Measurements from ENCODE around the gene CARHSP1.

The CARHSP1 gene

DNA sequence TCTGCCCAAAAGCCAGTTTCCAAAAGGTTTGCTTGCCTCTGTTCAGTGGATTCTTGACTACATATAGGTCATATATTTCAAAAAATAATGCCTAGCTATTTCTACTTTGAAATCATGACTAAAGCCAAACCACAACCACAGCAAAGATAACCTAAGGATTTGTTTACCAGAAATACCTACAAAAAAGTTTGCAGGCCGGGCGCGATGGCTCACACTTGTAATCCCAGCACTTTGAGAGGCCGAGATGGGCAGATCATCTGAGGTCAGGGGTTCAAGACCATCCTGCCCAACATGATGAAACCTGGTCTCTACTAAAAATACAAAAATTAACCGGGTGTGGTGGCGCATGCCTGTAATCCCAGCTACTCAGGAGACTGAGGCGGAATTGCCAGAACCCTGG lies 15.2 kb downstream of the CARHSP1 start:
- H3K9me3 ChIP-seq (ENCODE audit: control insufficient read depth, insufficient read depth, low read depth, low read length), result no peaks in the 10 kb centered on the region
- peaks cover 6 to 88% of the 10 kb centered on the region in 2 experiments; a peak in 2 of 3 replicates for H3K36me3 ChIP-seq (ENCODE audit: control insufficient read depth in 2 of 2, insufficient read depth in 1 of 2, low read length in 2 of 2)
- POLR2A ChIA-PET, result interaction anchor here (0.9 to 5.1 kb wide), 2 partner anchors 10 to 15 kb away, joined by 3 to 21 read pairs; partner anchors contain the start of gene CARHSP1
- CTCF ChIA-PET, result interaction anchor here (1.2 to 1.4 kb wide), 2 partner anchors 27 to 192 kb away, joined by 3 to 5 read pairs; no protein-coding TSS in a partner anchor
- no peak overlapping the region for H3K27ac ChIP-seq (ENCODE audit: extremely low read depth, low read depth, low read length)
- H3K4me3 ChIP-seq (ENCODE audit: low read depth, low read length), result no peak overlapping the region
- TF ChIP-seq RBAK (tag by site-specific recombination; IDR thresholded peaks at IDR 0.05), result no peak
- no peak for TF ChIP-seq ZNF549 (tag by site-specific recombination; IDR thresholded peaks at IDR 0.05)
- no peak for TF ChIP-seq ZNF670 (tag by site-specific recombination; IDR thresholded peaks at IDR 0.05; ENCODE audit: low read depth)
- no peak for TF ChIP-seq ZNF354C (tag by site-specific recombination; IDR thresholded peaks at IDR 0.05; ENCODE audit: borderline replicate concordance, low read depth)
- no peak for TF ChIP-seq ZBTB21 (tag by site-specific recombination; IDR thresholded peaks at IDR 0.05)
- TF ChIP-seq, protein P1, sequence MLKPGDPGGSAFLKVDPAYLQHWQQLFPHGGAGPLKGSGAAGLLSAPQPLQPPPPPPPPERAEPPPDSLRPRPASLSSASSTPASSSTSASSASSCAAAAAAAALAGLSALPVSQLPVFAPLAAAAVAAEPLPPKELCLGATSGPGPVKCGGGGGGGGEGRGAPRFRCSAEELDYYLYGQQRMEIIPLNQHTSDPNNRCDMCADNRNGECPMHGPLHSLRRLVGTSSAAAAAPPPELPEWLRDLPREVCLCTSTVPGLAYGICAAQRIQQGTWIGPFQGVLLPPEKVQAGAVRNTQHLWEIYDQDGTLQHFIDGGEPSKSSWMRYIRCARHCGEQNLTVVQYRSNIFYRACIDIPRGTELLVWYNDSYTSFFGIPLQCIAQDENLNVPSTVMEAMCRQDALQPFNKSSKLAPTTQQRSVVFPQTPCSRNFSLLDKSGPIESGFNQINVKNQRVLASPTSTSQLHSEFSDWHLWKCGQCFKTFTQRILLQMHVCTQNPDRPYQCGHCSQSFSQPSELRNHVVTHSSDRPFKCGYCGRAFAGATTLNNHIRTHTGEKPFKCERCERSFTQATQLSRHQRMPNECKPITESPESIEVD (tag by site-specific recombination; IDR thresholded peaks at IDR 0.05), result no peak
- H3K4me1 ChIP-seq (ENCODE audit: control insufficient read depth, insufficient read depth, low read length), result no peaks in the 10 kb centered on the region

DNA sequence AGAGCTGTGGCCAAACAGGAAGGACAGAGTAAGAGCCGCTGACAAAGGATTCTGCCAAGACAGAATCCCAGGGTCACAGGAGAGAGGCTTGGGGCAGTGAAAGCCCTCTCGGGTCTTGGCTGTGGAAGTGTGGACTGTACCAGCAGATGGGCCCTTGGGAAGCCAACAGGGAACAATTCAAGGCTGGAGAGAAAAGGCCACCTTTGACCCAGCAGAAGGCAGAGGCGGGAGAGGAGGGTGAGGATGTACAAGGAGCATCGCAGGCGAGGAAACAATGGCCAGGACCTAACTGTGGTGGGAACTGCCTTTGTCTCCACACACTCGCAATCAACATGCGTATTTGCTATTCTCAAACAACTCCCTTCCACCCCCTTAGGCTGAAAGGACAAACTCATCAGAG lies 15.7 kb downstream of the CARHSP1 start:
- TF ChIP-seq ZNF341 (tag by site-specific recombination; IDR thresholded peaks at IDR 0.05; ENCODE audit: low read depth), result no peak
- TF ChIP-seq ZNF792 (tag by site-specific recombination; IDR thresholded peaks at IDR 0.05), result no peak
- no peak for TF ChIP-seq YY2 (tag by site-specific recombination; IDR thresholded peaks at IDR 0.05)
- TF ChIP-seq ZFHX2 (tag by site-specific recombination; conservative IDR thresholded peaks at IDR 0.05), result no peak
- TF ChIP-seq ZNF223 (tag by site-specific recombination; IDR thresholded peaks at IDR 0.05), result no peak
- Histone ChIP-seq H3K4me1 (ENCODE audit: control insufficient read depth, insufficient read depth, low read length) (no peaks in the 10 kb centered on the region), H3K36me3 (ENCODE audit: control insufficient read depth in 2 of 2, insufficient read depth in 1 of 2, low read length in 2 of 2) (peaks cover 6 to 88% of the 10 kb centered on the region in 2 experiments; a peak in 2 of 3 replicates), H3K4me3 (ENCODE audit: low read depth, low read length) (no peak overlapping the region), H3K9me3 (ENCODE audit: control insufficient read depth, insufficient read depth, low read depth, low read length) (no peaks in the 10 kb centered on the region), H3K27ac (ENCODE audit: extremely low read depth, low read depth, low read length) (no peak overlapping the region)
- CTCF ChIA-PET, result interaction anchor here (1.2 to 1.8 kb wide), 3 partner anchors 27 to 191 kb away, joined by 3 to 10 read pairs (median 5); no protein-coding TSS in a partner anchor
- POLR2A ChIA-PET, result interaction anchor here (0.7 to 5.1 kb wide), 2 partner anchors 15 to 27 kb away, joined by 3 to 21 read pairs; partner anchors contain the start of gene CARHSP1

DNA sequence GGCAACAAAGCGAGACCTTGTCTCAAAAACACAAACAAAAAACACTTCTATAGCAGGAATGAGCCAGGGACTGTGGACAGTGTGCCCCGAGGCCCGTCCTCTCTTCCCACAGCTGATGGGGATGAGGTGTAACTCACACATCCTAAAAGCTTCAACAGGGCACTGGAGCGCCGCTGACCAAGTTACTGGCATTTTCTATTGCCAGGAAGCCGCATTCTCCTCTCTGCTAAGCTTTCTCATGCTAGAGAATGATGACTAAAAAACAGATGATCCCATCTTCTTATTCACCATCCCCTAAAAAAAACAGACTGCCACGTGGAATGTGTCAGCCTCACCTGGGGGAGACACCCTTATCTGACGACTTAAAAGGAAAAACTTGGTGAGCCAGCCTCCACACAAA lies 16.3 kb downstream of the CARHSP1 start:
- Histone ChIP-seq H3K36me3 (ENCODE audit: control insufficient read depth in 2 of 2, insufficient read depth in 1 of 2, low read length in 2 of 2) (peaks cover 6 to 90% of the 10 kb centered on the region in 2 experiments; a peak in 2 of 3 replicates), H3K4me1 (ENCODE audit: control insufficient read depth, insufficient read depth, low read length) (no peaks in the 10 kb centered on the region), H3K9me3 (ENCODE audit: control insufficient read depth, insufficient read depth, low read depth, low read length) (no peaks in the 10 kb centered on the region), H3K4me3 (ENCODE audit: low read depth, low read length) (no peak overlapping the region), H3K27ac (ENCODE audit: extremely low read depth, low read depth, low read length) (no peak overlapping the region)
- no peak for TF ChIP-seq SCRT2 (tag by site-specific recombination; IDR thresholded peaks at IDR 0.05)
- CTCF ChIA-PET, result interaction anchor here (0.6 to 1.8 kb wide), 3 partner anchors 28 to 190 kb away, joined by 5 to 10 read pairs (median 8); no protein-coding TSS in a partner anchor
- POLR2A ChIA-PET, result interaction anchor here (0.6 to 5.1 kb wide), 3 partner anchors 16 to 55 kb away, joined by 3 to 21 read pairs (median 6); partner anchors contain the start of genes CARHSP1, PMM2 and TMEM186

DNA sequence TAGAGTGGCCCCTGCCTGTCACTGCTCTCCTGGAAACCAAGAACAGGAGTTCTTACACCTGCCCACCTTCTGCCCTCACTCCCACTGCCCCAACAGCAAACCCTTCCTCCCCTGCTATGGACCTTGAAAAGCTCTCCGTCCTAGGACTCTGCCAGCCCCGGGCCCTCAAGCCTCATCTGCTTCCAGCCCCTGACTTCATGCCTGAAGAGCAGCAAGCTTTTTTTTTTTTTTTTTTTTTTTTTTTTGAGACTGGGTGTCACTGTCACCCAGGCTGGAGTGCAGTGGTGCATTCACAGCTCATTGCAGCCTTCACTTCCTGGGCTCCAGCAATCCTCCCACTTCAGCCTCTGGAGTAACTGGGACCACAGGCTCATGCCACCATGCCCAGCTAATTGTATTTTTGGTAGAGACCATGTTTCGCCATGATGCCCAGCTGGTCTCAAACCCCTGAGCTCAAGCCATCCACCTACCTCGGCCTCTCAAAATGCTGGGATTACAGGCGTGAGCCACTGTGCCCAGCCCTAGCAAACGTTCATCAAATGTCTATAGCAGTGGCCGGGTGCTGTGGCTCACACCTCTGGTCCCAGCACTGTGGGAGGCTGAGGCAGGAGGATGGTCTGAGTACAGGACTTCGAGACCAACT lies 16.9 kb downstream of the CARHSP1 start:
- TF ChIP-seq, protein P2, sequence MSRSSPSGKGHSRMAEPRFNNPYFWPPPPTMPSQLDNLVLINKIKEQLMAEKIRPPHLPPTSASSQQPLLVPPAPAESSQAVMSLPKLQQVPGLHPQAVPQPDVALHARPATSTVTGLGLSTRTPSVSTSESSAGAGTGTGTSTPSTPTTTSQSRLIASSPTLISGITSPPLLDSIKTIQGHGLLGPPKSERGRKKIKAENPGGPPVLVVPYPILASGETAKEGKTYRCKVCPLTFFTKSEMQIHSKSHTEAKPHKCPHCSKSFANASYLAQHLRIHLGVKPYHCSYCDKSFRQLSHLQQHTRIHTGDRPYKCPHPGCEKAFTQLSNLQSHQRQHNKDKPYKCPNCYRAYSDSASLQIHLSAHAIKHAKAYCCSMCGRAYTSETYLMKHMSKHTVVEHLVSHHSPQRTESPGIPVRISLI (tag by site-specific recombination; IDR thresholded peaks at IDR 0.05), result 0 out of 2 replicates have a peak, but pooled peaks have one; percentile 24
- no peak for TF ChIP-seq ZNF600 (tag by site-specific recombination; IDR thresholded peaks at IDR 0.05)

More for the DNA sequence above, 16.9 kb downstream of the CARHSP1 start:
- Histone ChIP-seq H3K36me3 (ENCODE audit: control insufficient read depth in 2 of 2, insufficient read depth in 1 of 2, low read length in 2 of 2) (peaks cover 6 to 89% of the 10 kb centered on the region in 2 experiments; a peak in 2 of 3 replicates), H3K4me3 (ENCODE audit: low read depth, low read length) (no peak overlapping the region), H3K9me3 (ENCODE audit: control insufficient read depth, insufficient read depth, low read depth, low read length) (no peaks in the 10 kb centered on the region), H3K4me1 (ENCODE audit: control insufficient read depth, insufficient read depth, low read length) (no peaks in the 10 kb centered on the region), H3K27ac (ENCODE audit: extremely low read depth, low read depth, low read length) (no peak overlapping the region)
- ChIA-PET CTCF (interaction anchor here (0.6 to 1.8 kb wide), 2 partner anchors 29 to 65 kb away, joined by 8 to 10 read pairs; no protein-coding TSS in a partner anchor), POLR2A (interaction anchor here (0.6 to 5.1 kb wide), 6 partner anchors 13 to 198 kb away, joined by 3 to 21 read pairs (median 4); partner anchors contain the start of genes CARHSP1, PMM2 and TMEM186)
